ENCODE measurements around the gene RGS9.
A peak's percentile ranks its signal among the peaks of the same experiment; 100 is the strongest.

Gene RGS9

DNA sequence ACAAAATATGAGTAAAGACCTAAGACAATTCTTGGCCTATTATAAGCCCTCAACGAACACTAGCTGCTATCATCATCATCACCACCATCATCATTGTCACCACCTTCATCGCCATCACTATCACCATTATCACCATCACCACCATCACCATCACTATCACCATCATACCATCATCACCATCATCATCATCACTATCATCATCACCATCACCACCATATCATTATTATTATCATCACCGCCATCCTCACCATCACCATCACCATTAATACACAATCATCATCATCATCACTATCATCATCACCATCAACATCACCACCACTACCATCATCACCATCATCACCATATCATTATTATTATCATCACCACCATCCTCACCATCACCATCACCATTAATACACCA lies 82.5 kb downstream of the RGS9 start:
- no peak for DNase-seq

DNA sequence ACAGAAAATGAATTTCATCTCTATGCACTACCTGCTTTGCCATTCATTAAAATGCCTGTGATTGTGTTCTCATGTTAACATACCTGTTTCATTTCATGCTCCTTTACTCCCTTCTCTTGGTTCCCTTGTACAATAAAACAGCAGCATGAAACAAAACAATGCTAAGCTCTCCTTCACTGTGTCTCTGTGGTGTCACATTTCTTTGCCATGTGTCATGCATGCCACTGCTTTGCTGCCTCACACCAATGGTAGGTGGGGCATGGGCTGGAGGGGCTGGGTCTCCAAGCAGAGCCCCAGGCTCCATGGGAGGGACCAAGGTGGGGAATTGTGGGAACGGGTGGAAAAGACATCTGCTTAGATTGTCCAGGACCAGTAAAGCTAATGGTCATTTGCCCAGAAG lies 83.6 kb downstream of the RGS9 start:
- peak; percentile 73 for DNase-seq

DNA sequence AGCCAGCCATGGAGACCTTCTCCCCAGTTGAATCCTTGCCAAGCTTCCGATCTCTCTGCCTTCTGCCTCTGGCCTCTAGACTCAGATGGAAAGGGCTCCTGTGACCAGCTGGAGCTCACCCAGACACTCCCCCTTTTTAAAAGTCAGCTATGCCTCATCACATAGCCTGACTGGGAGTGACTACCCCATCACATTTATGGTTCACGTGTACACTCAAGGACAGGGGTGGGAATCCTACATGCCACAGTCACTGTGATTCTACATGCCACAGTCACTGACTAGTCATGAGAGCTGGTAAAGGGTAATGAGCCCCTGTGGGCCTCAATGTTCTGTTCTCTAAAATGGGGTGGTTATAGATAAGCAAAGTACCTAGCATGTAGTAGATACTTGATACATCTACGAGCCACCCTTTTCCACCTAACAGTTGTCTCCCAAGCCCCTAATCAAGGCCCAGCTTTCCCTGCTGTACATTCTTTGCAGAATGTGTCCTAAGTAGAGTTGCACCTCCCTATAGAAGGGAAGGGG lies 85.1 kb downstream of the RGS9 start:
- peak; percentile 39 for DNase-seq

DNA sequence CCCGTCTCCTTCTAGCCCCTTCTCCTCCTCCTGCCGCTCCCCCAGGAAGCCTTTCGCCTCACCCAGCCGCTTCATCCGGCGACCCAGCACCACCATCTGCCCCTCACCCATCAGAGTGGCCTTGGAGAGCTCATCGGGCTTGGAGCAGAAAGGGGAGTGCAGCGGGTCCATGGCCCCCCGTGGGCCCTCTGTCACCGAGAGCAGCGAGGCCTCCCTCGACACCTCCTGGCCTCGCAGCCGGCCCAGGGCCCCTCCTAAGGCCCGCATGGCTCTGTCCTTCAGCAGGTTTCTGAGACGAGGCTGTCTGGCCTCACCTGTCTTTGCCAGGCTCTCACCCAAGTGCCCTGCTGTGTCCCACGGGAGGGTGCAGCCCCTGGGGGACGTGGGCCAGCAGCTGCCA lies 87.9 kb downstream of the RGS9 start:
- no peak for DNase-seq

DNA sequence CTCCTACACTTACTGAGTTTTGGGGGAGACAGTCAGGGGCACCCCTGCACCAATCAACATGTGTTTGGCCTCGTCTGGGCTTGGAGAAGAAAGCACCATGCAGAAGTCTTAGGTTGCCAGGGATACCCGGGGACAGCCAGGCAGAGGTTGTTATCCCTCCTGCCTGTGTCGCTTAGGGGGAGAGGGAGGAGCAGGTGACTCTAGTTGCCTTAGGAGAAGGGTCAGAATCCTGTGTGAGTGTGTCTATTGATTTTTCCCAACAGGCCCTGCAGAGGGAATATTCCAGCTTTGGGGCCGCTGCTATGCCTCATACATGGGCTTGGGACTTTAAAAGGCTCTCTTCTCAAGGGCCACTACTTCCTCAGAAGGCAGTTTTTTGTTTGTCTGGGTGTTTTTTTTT lies 89.1 kb downstream of the RGS9 start:
- no peak for DNase-seq

DNA sequence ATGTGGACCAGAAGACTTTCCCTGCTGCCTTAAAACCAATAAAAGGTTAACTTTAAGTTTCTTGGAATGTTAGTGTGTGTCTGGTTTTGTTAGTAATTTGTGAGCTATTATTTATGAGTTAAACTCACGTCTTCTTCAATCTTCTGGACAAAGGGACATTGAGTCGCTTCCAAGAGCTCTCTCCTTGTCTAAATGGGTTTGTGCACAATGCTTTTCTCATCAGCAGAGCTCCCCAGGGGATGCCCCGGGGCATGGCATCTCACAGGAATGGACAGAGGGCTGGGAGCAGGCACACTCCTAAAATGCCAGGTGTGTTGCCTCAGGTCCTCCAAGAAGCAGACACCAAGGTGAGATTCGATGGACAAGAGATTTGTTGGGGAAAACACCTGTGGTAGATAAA lies 90.5 kb downstream of the RGS9 start:
- no peak for DNase-seq

DNA sequence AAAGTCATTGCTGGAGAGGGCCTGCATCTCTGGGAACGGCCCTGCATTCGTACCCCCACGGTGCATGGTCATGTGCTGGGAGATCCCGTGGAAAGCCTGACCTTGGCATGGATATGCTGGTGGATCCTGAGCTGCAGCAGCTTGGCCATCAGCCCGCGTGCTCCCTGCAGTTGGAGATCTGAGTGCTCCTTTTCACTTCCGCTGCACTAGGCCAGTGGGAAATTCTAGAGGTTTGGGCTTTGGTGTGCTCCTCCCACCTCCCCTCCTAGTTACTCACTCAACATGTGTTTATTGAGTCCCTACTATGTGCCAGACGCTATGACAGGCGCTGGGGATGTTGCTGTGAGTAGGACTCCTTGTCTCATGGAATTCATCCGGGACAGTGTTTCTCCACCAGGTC lies 91.1 kb downstream of the RGS9 start:
- DNase-seq = no peak

DNA sequence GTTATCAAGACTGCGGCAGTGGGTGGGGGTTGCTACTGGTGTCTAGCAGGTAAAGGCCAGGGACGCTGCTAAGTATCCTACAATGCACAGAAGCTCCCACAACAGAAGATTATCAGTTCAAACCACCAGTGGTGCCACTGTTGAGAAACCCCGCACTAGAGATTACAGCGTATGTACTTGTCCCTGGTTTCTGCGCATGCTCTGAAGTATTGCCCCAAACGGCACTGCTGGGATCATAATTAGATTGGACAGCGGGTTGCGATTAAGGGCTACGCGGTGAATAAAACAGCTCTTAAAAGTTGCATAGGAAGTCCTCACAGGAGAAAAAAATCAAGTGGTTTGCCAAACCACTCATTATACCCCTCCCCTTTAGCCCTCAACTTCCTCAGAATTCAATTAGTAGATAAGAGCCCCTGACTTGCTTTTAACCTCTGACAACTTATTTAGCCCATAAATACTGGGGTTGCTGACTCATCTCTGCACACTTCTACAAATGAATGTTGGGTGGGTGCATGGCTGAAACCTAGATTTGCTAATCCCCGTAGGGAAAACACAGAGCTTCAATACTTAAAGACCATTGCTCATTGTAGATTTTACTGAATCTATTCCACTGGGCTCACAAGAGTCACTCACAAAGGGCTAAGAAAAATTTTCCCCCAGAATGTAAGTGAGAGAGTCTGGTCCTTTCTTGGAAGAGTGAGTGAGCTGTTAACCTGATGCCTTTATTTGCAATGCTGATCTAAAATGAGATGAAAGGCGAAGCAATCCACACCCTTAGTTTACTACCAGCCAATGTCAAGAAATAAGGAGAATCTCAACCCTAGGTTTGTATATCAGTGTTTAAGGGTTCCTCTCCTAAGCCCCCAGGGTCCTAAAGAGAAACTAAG lies 91.8 kb downstream of the RGS9 start:
- DNase-seq = peak; percentile 56

DNA sequence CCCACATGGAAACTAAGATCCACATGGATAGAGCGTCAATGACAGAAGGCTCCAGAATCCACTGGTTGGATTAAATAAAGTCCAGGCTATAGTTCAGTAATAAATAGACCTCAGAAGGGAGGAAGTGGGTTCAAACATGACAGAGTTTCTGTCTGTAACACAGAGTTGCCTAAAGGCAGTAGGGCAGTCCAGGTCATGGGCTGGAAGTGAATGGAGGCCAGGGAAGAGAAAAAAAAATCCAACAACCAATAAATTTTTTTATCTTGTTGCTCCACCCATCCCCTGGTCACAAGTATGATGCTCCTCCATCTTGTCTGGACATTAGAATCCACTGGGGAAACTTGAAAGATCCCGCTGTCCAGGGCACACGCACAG lies 92.4 kb downstream of the RGS9 start:
- no peak for DNase-seq

DNA sequence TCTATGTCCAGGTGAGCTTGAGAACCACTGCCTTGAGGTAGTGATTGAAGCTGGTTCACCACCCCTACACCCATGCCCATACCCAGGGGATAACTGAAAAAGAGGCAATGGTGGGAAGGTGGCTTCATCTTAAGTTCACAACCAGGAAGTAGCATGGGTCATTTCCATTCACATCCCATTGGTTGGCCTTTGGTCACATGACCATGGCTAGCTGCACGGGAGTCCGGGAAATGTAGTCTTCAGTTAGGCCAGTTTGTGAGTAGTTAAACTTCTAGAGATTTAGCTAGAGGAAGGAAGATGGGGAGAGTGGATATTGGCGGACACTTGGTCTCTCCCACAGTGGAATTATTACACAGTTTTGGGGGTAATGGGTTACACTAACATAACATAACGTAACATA lies 92.9 kb downstream of the RGS9 start:
- no peak for DNase-seq

DNA sequence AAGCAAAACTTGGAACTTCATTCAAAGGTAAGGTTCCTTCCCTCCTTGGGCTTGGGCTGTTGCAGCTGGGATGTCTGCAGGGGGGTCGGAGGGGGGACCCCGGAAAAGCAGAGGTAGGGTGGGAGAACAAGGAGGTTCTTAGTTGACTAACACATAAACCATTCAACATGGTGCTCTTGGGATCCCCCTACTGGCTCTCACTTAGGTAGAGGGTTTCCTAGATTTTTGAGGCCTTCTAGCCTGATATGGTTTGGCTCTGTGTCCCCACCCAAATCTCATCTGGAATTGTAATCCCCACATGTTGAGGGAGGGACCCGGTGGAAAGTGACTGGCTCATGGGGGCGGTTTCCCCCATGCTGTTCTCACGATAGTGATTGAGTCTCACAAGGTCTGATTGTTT lies 93.9 kb downstream of the RGS9 start:
- no peak for DNase-seq

DNA sequence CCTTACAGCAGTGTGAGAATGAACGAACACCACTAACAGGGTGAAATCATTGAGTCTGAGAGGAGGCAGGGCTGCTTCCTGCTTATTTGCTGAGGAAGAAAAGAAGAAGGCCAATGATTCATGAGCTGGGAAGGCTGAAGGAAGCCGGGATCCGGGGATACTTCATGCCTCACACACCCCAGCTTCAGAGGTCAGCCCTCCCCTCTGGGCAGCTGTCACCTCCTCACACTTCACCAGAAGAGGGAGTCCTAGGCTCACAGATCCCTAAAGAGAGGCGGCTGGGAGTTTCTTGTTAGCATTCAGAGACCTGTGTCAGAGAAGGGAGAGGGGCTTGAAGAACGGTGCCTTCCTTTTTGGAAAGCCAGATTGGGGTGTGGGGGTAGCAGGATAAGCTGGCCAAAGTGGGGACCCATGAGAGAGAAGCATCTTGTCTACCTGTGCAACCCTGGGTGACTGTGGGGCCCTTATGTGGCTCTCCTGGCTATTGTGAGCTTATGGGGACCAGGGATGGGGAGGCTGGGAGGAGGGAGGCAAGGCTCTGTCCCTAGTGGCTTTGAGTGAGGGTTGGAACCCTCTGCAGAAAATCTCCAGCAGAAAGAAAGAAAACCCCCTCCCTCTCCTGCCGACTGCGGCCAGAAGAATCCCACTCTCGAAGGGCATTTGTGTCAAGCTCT lies 94.6 kb downstream of the RGS9 start:
- peak; percentile 89 for DNase-seq

DNA sequence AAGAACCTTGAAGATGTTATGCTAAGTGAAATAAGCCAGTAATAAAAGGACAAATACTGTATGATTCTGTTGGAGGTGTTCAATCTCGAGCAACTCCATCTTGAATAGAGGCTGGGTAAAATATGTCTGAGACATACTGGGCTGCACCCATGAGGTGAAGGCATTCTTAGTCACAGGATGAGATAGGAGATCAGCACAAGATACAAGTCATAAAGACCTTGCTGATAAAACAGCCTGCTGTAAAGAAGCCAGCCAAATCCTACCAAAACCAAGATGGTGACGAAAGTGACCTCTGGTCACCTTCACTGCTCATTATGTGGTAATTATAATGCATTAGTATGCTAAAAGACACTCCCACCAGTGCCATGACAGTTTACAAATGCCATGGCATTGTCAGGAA lies 98.1 kb downstream of the RGS9 start:
- DNase-seq = no peak

DNA sequence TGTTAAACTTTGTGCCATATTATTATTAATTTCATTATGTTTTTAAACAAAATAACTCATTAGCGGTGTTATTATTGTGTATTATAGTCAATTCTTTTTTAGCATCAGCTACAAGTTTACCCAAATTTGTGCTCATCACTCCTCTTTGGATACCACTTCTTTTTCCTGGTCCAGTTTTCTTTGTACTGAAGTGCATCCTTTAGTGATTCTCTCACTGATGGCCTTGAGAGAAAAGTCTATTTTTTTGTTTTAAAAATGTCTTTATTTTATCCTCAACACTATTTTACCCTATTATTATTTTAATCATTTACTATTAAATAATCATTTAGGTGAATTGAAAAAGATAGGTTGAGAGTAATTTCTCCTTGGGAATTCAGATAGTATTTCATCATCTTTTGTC lies 99.2 kb downstream of the RGS9 start:
- no peak for DNase-seq

DNA sequence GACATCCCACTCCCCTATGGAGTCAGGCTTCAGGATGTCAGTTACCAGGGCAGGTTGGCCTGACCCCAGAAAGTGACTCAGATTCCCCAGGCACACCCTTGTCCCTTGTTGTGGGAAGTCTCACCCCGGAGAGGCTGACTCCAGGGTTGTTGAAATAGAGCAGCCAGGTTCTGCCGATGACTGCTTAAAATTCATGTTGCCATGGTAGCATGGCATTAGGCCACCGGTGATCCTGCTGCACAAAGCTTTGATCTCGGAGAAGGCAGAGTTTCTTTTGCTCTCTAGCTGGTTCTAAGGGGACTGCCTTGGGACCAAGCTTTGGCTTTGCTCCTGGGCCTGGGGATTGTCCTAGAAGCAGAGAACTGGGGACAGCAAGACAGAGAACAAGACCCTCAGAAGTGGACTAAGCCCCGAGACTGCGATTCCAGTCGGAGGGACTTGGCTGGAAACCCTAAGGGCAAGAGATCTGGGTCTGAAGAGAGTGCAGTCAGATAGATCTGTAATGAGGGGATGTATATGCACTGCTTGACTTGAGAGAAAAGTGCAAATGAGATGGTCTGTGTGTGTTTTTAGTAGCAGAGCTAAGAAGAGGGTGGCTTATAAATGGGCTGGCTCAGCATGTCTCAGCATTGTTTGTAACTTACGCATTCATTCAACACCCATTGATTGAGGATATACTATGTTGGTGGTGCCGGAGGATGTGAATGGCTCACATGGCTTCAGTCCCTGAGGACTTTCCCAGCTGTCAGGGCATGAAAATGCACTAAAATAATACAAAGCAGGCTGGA lies 106.9 kb downstream of the RGS9 start:
- DNase-seq = peak; percentile 46

DNA sequence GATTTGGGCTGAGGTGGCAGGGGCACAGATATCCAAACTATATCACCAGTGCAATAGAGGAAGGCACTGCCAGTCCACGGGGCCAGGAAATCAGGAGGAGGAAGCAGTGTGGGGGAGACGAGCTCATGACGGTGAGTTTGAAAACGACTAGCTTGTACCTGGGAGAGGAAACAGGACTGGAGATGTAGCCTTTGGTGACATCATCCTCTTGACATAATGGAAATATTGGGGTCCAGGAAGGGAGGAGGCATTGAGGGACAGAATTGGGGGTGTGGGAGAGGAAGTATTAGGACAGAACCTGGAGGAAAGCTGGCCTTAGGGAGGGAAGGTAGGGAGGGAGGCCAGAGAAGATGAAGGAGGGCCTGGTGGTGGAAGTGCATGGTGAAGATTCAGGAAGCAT lies 109.1 kb downstream of the RGS9 start:
- DNase-seq = no peak

DNA sequence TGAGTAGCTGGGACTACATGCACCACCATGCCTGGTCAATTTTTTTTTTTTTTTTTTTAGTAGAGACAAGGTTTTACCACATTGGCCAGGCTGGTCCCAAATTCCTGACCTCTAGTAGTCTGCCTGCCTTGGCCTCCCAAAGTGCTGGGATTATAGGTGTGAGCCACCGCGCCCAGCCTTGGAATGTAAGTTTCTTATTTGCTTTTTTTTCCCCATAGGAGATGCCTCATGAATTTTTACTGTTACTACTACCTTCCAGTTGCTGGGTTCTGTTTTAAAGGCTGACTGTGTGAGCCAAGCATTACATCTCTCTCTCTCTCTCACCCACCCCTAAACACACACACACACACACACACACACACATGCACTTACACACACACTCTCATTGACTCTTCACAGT lies 112.6 kb downstream of the RGS9 start:
- DNase-seq = no peak

DNA sequence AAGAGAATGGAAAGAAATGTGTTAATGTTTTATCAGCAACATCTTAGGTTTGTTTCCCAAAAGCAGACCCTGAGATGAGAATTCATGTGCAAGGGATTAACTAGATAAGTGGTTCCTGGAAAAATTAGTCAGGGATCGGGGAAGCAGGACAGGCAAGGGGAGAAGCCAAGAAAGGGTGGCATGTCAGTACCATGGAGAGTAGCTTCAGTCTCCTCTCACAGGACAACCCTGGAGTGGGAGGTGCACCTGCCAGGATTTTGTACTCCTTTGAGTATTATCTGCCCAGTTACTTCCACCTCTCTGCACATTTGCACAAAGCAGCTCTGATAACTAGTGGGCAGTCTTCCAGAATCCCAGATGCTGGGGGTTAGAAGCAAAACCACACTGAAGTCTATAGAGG lies 117.0 kb downstream of the RGS9 start:
- no peak for DNase-seq

DNA sequence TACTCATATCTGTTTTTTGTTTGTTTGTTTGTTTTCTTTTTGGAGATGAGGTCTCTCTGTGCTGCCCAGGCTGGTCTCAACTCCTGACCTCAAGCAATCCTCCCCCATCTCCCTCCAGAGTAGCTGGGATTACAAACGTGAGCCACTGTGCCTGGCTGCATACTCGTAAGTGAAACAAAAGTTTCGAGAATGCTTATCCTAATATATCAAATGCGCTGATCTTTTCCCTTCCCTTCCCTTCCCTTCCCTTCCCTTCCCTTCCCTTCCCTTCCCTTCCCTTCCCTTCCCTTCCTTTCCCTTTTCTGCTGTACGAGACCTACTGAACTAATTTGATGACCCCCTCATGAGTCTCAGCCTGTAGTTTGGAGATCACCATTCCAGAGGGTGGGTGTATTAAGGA lies 122.1 kb downstream of the RGS9 start:
- no peak for DNase-seq

DNA sequence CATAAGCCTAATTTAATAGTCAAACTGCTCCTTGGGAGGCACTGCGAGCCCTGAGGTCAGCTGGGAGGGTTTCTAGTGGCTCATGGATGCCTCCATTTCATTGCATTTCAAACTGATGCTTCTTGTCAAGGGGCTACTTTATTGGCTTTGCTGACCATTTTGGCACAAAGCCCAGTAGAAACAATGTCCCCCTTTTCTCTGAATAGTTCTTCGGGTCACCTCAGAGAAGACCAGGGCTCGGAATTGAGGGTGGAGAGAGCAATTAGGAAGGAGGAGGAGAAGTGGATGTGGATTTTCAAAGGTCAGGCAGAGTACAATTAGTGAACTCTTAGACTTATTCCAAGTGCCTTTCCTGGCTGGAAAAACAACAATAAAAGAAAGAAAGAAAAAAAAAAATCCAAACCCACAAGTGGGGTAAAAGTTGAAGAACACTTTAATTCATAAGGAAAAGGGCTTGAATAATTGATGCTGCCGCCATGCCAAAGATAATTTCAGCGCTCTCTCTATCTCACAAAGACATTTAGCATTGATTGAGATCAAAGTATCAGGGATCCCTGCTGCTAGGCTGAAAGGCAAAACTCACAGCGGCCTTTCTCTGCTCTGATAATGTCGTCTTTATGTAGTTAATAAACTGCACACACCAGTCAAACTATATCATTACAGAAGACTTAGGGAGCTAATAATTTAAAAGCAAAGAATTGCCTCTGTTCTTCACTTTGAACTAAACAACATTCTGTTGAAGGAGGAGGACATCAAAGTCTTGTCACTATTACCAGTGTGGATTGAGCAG lies 122.7 kb downstream of the RGS9 start:
- DNase-seq = no peak

DNA sequence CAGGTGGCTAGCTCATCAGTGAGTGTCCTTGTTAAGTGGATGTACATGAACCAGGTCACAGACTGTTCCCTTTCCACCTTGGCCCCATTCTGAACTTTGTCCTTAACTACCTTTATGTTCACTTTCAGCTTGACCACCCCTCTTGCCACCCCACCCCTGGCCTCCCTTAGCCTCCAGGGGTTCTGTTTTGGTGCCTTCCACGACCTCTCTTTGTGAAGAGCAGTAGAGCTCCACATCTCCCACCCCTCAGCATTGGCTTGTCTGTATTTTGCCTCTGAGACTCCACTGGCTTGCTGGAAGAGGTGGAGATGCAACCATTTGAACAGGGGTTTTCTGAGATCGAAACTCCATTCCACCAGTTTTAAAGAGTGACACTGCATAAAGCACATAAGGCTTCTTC lies 123.5 kb downstream of the RGS9 start:
- DNase-seq = no peak

DNA sequence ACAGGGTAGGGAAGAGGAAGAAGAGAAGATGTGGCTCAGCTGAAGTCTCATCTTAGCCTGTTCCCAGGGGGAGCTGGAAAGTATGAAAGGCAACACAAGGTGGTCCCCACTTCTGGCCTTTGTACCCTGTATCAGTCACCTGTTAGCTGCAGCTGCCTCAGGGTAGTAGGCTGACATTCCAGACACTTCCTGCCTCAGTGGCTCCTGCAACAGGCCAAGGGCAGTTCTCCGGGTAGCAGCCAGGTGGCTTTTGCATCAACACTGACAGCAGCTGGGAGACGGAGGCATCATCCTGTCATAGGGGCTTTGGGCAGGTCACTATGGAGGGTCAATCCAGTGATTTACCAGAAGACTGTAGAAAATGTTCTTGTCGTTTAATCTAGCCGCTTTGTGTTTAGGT lies 124.0 kb downstream of the RGS9 start:
- no peak for DNase-seq

Data from fibroblast of skin of scalp (primary cell).